ENCODE measurements around the gene CD101.

The CD101 gene

DNA sequence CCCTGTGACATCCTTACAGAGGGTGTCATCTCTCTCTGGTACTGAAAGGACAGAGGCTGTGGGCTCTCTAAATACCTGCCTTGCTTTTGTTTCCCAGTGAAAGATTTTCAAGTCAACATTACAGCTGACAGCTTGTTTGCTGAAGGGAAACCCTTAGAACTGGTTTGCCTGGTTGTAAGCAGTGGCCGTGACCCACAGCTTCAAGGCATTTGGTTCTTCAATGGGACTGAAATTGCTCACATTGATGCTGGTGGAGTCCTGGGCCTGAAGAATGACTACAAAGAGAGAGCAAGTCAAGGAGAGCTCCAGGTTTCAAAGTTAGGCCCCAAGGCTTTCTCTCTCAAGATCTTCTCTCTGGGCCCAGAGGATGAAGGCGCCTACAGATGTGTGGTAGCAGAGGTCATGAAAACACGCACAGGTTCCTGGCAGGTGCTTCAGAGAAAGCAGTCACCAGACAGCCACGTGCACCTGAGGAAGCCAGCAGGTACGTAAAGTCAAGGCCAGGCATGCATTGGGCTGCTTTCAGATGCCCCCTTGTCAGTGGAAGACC is 11.8 kb downstream of the CD101 start:
- no peak for DNase-seq (ENCODE audit: low read depth in 4 of 4, low spot score in 1 of 4)

DNA sequence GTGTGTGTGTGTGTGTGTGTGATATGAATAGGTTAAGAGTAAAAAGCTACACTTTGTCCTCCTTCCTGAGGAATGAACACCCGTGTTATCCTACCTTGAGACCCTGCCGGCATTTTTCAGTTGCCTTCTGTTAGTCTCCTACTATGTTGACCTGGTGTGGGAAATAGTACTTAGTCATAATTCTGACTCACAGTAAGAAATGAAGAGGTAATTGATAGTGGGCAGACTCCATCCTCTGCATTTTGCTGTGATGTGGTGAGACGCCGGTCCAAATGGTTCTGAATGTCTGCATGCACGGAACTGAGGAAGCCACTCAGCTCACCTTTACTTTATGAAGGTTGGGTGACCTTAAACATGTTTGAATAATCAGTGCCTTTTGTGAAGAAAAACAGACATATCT is 12.6 kb downstream of the CD101 start:
- no peak for DNase-seq (ENCODE audit: low read depth in 4 of 4, low spot score in 1 of 4)

DNA sequence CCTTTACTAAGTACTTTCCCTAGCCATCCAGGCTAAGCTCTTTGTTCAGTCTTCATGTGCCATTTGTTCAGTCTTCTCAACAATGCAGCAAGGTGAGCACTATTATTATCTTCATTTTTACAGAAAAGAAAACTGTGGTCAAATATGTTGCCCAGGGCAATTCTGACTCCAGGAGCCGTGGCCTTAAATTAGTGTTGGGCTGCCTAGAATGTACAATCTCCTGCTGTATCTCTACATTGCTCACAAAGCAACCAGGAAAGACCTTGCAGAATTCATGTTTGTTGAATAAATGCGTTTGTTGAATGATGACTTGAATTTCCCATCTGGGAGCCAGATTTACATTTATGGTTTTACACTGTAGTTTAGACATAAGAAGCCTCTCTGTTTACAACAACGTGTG is 14.2 kb downstream of the CD101 start:
- DNase-seq (ENCODE audit: low read depth in 4 of 4, low spot score in 1 of 4): no peak

DNA sequence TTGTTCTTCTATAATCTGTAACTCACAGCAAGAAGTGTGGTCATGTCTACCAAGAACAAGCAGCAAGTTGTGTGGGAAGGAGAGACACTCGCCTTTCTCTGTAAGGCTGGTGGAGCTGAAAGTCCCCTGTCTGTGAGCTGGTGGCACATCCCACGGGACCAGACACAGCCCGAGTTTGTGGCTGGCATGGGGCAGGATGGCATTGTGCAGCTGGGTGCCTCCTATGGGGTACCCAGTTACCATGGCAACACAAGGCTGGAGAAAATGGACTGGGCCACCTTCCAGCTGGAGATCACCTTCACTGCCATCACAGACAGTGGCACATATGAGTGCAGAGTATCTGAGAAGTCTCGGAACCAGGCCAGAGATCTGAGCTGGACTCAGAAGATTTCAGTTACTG is 15.5 kb downstream of the CD101 start:
- DNase-seq (ENCODE audit: low read depth in 4 of 4, low spot score in 1 of 4): no peak

DNA sequence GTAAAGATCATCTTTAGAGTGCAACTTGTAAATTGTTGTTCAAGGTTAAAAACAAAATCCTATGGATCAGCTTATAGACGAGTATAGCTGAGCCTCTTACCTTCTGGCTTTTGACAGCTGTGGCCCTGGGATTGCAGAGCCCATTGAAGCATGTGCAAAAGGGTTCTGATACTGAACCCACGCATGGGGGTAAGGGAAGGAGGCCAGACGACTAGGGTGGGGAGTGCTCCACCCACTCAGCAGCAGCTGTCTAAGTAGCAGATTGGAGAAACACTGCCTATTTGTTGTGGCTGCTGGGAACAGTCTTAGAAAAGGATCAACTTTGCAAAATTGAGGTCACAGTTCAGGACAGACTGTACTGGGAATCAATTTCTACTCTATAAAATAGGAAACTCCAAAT is 16.1 kb downstream of the CD101 start:
- DNase-seq (ENCODE audit: low read depth in 4 of 4, low spot score in 1 of 4): no peak

DNA sequence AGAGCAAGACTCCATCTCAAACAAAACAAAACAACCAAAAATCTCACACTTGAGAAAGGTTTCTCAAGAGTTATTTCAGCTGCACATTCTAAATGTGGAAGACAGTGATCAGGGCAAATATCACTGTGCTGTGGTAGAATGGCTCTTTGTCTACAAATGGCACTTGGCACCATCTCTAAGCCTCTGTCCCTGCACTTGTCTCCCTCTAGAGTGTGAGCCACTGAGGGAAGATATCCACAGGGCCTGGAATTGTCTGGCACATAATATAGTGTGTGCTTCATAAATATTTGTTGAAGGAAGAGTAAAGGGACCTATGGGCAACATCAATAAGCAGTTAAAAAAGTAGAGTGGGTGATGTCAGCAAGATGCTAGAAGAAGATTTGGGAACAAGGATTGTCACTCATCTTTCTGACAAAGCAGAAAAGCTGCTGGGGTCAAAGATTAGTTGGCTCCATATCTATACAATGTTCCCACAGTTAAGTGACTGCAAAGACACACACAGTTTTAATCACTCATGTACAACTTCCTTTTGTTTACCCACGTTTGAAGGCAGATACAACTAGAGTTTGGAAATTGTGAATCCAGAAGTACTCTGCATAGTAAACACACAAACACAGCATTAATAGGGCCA is 19.1 kb downstream of the CD101 start:
- no peak for DNase-seq (ENCODE audit: low read depth in 4 of 4, low spot score in 1 of 4)

DNA sequence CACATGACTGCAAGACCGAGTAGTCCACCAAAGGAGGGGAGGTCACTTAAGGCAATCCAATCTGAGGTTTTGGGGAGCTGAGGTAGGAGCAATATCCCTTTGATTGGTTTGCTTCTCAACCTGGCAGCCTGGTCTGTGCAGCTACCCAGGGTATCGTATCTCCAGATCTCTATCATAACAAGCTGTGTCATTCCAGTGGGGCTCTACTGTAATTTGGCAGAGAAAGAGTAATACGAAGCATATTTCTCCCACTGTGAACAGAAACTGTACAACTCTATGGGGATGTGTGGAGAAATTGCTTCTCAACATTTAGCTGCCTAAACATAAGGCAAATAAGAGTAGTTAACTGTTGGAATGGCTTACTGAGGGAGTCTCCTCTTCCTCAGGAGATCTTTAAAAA is 20.6 kb downstream of the CD101 start:
- no peak for DNase-seq (ENCODE audit: low read depth in 4 of 4, low spot score in 1 of 4)

DNA sequence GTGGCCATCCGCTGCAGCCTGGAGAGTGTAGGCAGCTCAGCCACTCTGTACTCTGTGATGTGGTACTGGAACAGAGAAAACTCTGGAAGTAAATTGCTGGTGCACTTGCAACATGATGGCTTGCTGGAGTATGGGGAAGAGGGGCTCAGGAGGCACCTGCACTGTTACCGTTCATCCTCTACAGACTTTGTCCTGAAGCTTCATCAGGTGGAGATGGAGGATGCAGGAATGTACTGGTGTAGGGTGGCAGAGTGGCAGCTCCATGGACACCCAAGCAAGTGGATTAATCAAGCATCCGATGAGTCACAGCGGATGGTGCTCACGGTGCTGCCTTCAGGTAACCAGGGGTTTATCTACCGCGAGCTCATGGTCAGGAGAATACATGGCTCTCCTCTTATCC is 24.0 kb downstream of the CD101 start:
- no peak for DNase-seq (ENCODE audit: low read depth in 4 of 4, low spot score in 1 of 4)

DNA sequence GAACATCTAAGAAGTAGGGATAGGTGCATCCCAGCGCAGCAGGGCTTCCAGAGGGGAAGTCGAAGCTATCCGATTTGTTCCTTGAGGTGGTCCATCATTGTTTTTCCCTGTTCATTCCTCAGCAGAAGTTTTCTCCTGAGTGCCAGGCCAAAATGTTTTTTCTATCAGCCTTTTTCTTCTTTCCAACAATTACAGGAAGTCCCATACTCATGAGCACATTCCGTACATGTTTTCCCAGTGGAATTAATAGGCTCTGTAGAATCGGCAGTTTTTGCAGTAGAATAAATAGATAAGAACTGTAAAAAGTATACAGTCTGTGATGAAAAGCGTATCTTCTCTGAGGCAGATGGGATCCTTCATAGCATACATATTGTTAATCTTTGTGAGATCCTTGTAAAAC is 24.8 kb downstream of the CD101 start:
- no peak for DNase-seq (ENCODE audit: low read depth in 4 of 4, low spot score in 1 of 4)

DNA sequence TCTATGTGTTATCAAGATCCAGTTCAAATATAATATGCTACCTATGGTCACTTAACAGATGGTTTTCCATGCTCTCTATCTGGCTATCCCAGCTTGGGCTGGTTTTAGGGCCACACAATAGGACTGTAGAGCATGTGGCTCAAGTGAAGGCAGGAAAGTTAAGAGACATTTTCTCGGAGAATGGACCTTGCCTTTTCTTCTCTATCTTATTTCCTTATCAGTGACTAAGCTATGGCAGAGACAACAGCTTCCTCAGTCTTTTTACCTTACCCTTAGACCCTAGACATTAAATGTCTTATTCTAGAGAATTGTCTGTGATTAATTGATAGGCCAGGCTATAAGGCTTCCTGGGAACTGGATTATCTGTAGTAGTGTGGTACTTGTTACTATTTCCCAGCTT is 28.1 kb downstream of the CD101 start:
- no peak for DNase-seq (ENCODE audit: low read depth in 4 of 4, low spot score in 1 of 4)

DNA sequence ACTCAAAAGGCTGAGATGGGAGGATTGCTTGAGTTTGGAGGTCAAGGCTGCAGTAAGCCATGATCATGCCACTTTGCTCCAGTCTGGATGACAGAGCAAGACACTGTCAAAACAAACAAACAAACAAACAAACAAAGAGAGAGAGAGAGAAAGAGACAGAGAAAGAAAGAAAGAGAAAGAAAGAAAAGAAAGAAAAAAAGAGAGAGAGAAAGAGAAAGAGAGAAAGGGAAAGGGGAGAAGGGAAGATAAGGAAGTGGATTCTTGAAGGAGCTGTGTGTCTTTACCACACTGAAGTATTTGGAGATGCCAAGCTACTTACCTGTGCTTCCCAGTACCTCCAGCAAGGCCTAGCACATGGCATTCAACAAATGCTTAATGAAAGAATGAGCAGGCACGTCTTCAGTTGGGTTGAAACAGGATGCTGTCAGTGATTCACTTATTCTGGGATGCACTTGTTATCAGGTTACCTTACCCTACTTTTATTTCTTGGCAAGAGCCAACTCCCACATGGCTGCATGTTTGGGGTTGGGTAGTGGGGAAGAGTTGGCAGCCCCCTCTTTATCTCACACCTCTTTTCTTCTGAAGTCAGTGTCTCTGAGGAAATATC is 28.8 kb downstream of the CD101 start:
- no peak for DNase-seq (ENCODE audit: low read depth in 4 of 4, low spot score in 1 of 4)

DNA sequence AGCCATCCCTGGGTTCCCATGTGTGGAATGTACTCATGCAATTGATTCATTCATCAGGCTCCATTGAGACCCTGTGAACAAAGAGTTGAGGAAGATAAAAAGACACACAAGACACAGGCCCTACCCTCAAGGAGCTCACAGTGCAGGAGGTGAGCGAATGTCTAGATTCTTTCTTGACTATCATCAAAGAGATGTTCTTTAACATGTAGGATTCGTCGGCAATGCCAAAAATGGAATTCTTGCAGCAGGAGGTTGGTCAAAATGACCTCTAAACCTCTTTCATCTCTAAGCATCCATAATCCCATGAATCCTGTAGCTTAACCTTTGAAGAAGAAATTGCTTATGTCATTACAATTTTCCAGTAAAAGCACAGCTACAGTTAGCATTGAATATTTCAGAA is 30.7 kb downstream of the CD101 start:
- DNase-seq (ENCODE audit: low read depth in 4 of 4, low spot score in 1 of 4): no peak

DNA sequence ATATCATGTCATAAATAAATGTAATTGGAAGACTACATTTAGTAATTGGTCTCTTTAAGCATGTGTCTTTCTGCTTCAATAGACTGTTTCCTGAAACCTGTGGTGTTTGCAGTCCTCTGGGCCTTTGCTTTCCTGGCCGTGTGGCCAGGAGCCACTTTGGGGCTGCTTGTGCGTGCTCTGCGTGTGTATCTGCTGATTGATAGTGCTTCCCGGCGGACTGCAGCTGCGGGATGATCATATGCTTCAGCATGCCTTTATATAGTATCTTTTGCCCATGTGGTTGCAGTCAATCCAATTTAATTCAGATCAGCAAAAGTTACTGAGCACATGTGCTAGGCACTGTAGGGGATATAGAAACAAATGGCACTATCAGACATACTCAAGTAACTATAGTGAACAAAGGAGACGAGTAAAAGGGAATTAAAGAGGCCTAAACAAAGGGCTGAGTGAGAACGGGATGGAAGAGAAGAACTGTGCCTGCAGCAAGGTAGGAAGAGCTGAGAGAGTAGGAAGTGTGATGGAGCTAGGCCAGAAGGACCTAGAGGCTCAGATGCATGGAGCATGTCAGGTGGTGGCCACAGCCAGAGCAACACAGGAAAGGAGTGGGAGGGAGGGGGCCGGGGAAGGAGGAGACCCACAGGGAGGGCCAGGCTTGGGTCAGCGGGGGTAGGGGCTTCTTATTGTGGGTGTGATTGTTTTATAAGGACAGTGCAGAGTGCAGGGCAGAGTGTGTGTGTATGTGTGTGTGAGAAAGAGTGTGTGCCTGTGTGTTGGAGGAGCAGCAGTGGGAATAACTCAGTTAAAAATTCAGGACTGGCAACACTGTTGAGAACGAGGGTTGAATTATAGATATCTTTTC is 31.4 kb downstream of the CD101 start:
- DNase-seq (ENCODE audit: low read depth in 4 of 4, low spot score in 1 of 4): no peak

DNA sequence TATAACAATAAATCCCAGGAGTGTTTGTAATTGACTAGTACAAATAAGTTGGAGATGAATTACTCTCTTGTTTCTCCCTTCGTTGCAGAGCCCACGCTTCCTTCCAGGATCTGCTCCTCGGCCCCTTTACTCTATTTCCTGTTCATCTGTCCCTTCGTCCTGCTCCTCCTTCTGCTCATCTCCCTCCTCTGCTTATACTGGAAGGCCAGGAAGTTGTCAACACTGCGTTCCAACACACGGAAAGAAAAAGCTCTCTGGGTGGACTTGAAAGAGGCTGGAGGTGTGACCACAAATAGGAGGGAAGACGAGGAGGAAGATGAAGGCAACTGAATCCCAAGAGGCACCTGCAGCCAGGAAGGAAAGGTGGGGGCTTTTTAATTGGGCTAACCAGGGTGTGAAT is 32.2 kb downstream of the CD101 start:
- DNase-seq (ENCODE audit: low read depth in 4 of 4, low spot score in 1 of 4): no peak

DNA sequence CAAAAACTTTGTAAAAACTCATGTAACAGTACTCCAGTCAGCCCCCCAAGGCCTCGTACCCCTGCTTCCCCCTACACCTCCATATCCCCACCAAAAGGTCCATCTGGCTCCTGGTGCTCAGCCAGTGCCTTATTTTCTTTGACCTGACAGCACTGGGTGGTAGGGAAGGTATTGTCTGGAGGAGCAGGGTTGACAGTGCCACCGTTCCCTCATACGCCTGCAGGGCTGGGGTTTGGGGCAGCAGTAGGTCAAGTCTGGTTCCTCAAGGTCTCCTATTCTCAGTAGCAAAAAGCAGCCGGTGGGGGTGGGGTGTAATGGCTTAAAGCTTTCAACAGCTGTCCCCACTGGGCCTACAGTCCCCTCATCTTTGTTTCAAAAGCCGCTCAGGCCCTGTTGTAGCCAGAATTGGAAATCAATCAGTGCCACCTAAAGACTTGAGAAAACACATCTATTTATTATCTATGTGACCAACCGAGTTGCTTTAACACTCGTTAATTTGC is 33.3 kb downstream of the CD101 start:
- DNase-seq (ENCODE audit: low read depth in 4 of 4, low spot score in 1 of 4): no peak

DNA sequence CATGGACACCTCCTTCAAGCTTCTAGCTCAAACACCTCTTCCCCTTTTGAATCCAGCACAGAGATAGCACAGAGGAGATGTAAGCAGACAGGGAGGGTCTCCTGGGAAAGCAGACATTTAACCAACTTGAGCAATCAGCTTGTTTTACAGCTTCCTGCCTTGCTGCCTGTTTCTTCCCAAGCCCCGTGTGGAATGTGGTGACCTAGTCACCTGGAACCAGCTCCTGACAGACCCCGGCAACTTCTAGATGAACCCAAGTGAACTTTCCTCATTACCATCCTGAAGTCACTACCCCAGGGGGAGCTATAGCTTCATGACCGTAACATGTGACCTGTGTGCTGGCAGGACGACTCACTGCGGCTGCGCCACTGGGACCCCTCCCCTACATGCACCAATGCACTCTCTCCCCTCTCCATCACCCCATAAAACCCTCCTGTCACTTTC is 34.5 kb downstream of the CD101 start:
- DNase-seq (ENCODE audit: low read depth in 4 of 4, low spot score in 1 of 4): no peak

DNA sequence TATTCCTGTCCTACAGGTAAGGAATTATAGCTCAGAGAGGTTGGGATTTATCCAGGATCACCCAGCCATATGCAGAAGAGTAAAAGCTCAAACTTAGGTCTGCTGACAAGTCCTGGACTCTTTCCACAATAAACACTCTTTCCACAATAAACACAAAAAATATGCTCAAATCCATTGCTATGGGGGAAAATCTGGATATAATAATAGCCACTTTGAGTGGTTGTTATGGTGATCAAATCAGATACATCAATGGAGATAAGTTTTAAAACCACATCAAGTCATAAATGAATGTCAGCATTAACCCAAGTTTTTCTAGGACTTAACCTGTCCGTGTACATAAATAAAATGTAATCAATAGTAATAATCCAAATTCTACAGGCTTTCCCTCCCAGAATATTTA is 36.2 kb downstream of the CD101 start:
- DNase-seq (ENCODE audit: low read depth in 4 of 4, low spot score in 1 of 4): no peak

DNA sequence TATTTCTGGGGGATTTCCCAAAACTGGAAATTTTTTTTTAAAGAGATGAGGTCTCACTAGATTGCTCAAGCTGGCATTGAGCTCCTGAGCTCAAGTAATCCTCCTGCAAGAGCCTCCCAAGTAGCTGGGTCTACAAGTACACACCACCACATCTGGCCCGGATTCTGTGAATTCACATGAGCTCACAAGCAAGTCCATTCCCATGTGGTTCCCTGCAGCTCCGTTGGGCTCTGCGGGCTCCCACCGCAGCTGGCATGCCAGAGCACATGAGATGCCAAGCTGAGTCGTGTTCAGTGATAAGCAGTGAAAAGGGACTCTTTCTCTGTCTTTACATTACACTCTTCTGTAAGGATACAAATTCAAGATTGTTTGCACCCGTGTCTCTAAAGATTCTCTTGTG is 36.7 kb downstream of the CD101 start:
- no peak for DNase-seq (ENCODE audit: low read depth in 4 of 4, low spot score in 1 of 4)

DNA sequence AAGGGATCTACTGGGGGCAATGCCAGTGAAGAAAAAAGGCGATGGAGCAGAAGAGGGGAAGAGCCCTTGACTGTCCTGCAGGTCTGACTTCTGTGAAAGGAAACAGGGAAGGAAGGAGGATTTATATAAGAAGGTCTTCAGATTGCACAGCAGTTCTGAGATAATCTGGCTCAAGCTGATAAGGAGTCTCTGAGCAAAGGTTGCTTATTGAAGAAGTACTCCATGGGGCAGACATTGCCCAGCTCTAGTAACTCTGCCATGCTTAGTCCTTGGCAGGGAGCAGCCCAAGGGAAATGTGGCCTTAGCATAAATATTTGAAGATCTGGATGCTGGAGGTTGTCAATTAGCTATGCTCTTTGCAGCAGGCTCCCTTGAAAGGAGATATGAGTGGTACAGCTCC is 42.7 kb downstream of the CD101 start:
- DNase-seq (ENCODE audit: low read depth in 4 of 4, low spot score in 1 of 4): no peak

DNA sequence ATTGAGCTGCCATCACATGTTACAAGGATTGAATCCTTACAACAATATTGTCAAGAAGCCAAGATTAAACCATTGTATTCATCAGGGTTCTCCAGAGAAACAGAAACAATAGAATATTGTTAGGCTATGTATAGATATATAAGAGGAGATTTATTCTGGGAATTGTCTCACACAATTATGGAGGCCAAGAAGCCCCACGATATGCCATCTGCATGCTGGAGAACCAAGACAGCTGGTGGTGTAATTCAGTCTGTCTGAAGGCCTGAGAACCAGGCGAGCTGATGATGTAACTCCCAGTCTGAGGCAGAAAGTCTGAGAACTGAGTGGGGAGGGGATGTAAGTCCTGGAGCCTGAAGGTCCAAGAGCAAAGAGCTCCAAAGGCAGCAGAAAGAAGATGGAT is 44.1 kb downstream of the CD101 start:
- no peak for DNase-seq (ENCODE audit: low read depth in 4 of 4, low spot score in 1 of 4)

DNA sequence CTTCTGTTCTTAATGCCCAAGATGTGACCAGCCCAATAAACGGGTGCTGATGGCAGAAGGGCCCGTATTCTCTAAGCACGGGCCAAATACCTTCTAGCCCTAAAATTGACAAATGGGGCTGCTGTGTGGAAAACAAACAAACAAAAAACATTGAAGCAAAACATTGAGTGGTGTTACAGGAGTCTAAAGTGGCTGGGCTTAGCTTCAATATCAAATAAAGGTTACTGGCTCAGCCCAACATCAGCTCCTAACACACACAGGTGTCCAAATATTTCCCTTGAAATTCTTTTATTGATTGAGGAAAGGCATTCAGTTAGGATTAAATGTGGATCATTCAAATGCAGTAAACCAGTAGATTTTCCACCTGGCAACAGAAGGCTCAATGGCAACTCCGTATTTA is 45.2 kb downstream of the CD101 start:
- no peak for DNase-seq (ENCODE audit: low read depth in 4 of 4, low spot score in 1 of 4)

DNA sequence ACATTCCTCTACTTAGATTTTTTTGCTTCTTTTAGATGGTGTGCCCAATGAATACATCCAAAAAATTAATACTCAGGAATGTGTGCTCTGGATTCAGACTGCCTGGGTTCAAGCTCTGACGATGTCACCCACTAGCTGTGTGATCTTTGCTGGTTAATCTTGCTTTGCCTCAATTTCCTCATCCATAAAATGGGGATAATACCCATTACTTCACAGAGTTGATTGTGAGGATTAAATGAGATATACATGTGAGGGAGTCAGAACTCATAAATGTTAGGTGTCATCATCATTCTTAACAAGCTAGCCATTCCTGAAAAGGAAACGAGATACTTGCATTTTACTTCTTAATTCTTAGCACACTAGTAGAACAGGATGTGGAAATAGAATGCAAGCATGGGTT is 45.7 kb downstream of the CD101 start:
- no peak for DNase-seq (ENCODE audit: low read depth in 4 of 4, low spot score in 1 of 4)
